ENCODE measurements around the gene FARS2. TPM values are rescaled to one million over a fixed set of nuclear protein-coding genes. Genes with fewer than 3 reads are reported as not detected.
A peak's percentile ranks its signal among the peaks of the same experiment; 100 is the strongest.

Gene FARS2
- total RNA-seq, 1 experiment from 2014 or later: 13.8 TPM

DNA sequence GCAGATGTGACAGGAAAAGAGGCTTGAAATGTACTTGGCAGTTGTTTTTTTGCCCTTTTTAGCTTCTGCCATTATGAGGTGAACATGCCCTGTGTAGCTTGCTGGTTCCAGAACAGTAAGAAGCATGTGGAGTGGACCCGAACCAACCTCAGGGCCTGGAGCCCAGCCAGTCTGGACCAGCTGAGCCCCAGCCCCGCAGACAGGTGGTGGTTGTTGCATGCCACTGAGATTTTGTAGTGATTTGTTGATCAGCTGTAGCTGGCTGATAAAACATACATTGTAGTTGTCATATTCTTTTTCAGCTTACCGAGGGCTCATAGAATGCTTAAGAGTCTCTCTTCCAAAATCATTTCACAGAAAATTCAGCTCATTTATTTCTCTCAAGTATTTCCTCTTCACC, 182.2 kb downstream of the FARS2 start (continued):
- TF ChIP-seq MAX (IDR thresholded peaks at IDR 0.05) (no peak), FOSL1 (IDR thresholded peaks at IDR 0.05; ENCODE audit: low read depth) (no peak), CTCF (IDR thresholded peaks at IDR 0.05 in 2 of 3, conservative IDR thresholded peaks at IDR 0.05 in 1 of 3; ENCODE audit: borderline replicate concordance in 1 of 3, insufficient read depth in 1 of 3, low read depth in 2 of 3, low read length in 2 of 3) (no peak), SRF (IDR thresholded peaks at IDR 0.05; ENCODE audit: low read depth) (no peak), POLR2AphosphoS5 (IDR thresholded peaks at IDR 0.05; ENCODE audit: low read depth, low read length) (no peak), SP1 (IDR thresholded peaks at IDR 0.05; ENCODE audit: low read depth) (no peak), TCF7L2 (IDR thresholded peaks at IDR 0.05; ENCODE audit: borderline replicate concordance, extremely low read depth, insufficient read depth, insufficient read length) (no peak)
- TF ChIP-seq, protein P1, sequence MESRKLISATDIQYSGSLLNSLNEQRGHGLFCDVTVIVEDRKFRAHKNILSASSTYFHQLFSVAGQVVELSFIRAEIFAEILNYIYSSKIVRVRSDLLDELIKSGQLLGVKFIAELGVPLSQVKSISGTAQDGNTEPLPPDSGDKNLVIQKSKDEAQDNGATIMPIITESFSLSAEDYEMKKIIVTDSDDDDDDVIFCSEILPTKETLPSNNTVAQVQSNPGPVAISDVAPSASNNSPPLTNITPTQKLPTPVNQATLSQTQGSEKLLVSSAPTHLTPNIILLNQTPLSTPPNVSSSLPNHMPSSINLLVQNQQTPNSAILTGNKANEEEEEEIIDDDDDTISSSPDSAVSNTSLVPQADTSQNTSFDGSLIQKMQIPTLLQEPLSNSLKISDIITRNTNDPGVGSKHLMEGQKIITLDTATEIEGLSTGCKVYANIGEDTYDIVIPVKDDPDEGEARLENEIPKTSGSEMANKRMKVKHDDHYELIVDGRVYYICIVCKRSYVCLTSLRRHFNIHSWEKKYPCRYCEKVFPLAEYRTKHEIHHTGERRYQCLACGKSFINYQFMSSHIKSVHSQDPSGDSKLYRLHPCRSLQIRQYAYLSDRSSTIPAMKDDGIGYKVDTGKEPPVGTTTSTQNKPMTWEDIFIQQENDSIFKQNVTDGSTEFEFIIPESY (IDR thresholded peaks at IDR 0.05; ENCODE audit: extremely low read depth, insufficient replicate concordance, low read length): no peak

GRCh38 chr6:5446362-5447075, 185.2 kb downstream of the FARS2 start:
- H3K27me3 ChIP-seq (ENCODE audit: insufficient read depth, low read length): no peaks in the 10 kb centered on the region
- ATAC-seq (no peak), DNase-seq (ENCODE audit: low read depth, low spot score) (no peak)
- no peaks in the 10 kb centered on the region for H3K36me3 ChIP-seq (ENCODE audit: control insufficient read depth in 1 of 2, insufficient read depth in 2 of 2, low read length in 2 of 2)
- H3K4me1 ChIP-seq (ENCODE audit: control insufficient read depth in 1 of 2, insufficient read depth in 2 of 2, low read length in 2 of 2): no peaks in the 10 kb centered on the region
- no peaks in the 10 kb centered on the region for H3K79me2 ChIP-seq (ENCODE audit: insufficient read depth, low read length)
- no TSS peak for BruUV-seq (replicated peaks)
- H3K4me2 ChIP-seq (ENCODE audit: low read length): no peak overlapping the region
- H3K4me3 ChIP-seq (replicated peaks in 1 of 2; ENCODE audit: low read depth in 1 of 2, low read length in 2 of 2): no peak overlapping the region
- ChIA-PET CTCF (no interaction called here), RAD21 (ENCODE audit: low non-redundant PET in 1 of 2, low total read pairs in 2 of 2, uncharacterized antibody in 2 of 2, unreplicated experiment in 2 of 2) (no interaction called here), POLR2A (no interaction called here)
- no peaks in the 10 kb centered on the region for H4K20me1 ChIP-seq (ENCODE audit: insufficient read depth)
- no peak overlapping the region for H3K27ac ChIP-seq (ENCODE audit: low read depth, low read length)
- no peaks in the 10 kb centered on the region for H3K9me3 ChIP-seq (ENCODE audit: control insufficient read depth in 1 of 2, insufficient read depth in 1 of 2, low read depth in 1 of 2, low read length in 2 of 2)
- TF ChIP-seq SIN3A (IDR thresholded peaks at IDR 0.05; ENCODE audit: low read depth): no peak
- TF ChIP-seq ZFX (IDR thresholded peaks at IDR 0.05): no peak
- TF ChIP-seq, protein P2, sequence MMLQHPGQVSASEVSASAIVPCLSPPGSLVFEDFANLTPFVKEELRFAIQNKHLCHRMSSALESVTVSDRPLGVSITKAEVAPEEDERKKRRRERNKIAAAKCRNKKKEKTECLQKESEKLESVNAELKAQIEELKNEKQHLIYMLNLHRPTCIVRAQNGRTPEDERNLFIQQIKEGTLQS (IDR thresholded peaks at IDR 0.05): no peak
- TF ChIP-seq CBX3 (IDR thresholded peaks at IDR 0.05; ENCODE audit: low read depth): no peak
- TF ChIP-seq TCF7L2 (IDR thresholded peaks at IDR 0.05; ENCODE audit: borderline replicate concordance, extremely low read depth, insufficient read depth, insufficient read length): no peak
- TF ChIP-seq, protein P3, sequence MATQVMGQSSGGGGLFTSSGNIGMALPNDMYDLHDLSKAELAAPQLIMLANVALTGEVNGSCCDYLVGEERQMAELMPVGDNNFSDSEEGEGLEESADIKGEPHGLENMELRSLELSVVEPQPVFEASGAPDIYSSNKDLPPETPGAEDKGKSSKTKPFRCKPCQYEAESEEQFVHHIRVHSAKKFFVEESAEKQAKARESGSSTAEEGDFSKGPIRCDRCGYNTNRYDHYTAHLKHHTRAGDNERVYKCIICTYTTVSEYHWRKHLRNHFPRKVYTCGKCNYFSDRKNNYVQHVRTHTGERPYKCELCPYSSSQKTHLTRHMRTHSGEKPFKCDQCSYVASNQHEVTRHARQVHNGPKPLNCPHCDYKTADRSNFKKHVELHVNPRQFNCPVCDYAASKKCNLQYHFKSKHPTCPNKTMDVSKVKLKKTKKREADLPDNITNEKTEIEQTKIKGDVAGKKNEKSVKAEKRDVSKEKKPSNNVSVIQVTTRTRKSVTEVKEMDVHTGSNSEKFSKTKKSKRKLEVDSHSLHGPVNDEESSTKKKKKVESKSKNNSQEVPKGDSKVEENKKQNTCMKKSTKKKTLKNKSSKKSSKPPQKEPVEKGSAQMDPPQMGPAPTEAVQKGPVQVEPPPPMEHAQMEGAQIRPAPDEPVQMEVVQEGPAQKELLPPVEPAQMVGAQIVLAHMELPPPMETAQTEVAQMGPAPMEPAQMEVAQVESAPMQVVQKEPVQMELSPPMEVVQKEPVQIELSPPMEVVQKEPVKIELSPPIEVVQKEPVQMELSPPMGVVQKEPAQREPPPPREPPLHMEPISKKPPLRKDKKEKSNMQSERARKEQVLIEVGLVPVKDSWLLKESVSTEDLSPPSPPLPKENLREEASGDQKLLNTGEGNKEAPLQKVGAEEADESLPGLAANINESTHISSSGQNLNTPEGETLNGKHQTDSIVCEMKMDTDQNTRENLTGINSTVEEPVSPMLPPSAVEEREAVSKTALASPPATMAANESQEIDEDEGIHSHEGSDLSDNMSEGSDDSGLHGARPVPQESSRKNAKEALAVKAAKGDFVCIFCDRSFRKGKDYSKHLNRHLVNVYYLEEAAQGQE (IDR thresholded peaks at IDR 0.05; ENCODE audit: low read depth): peak; percentile 35
- no peak for TF ChIP-seq JUND (IDR thresholded peaks at IDR 0.05)
- H3K9me2 ChIP-seq (ENCODE audit: insufficient read depth): no peaks in the 10 kb centered on the region
- H2AFZ ChIP-seq (ENCODE audit: low read depth, low read length, poor library complexity, severe bottlenecking): no peak overlapping the region
- H3K9ac ChIP-seq (ENCODE audit: low read length): no peak overlapping the region
- intact Hi-C loops (cut with micrococcal nuclease): no loop called here

Measured in HCT116 (cell line).